Measurements from ENCODE around the gene USP4. TPM values are rescaled to one million over a fixed set of nuclear protein-coding genes. Genes with fewer than 3 reads are reported as not detected.

USP4 gene
- total RNA-seq, 1 donor from 2014 or later: 21.0 TPM

GRCh38 chr3:49387721-49388120, 47.9 kb upstream of the USP4 start:
- Histone ChIP-seq H3K9me3 (ENCODE audit: low read depth) (no peaks in the 10 kb centered on the region), H3K4me1 (no peaks in the 10 kb centered on the region), H4K20me1 (ENCODE audit: low read depth) (peaks cover 87% of the 10 kb centered on the region), H3K4me2 (no peak overlapping the region), H3K36me3 (no peaks in the 10 kb centered on the region), H2AFZ (replicated peaks) (no peak overlapping the region), H3K9ac (no peak overlapping the region), H3K27me3 (no peaks in the 10 kb centered on the region), H3F3A (ENCODE audit: low read depth) (peaks cover 4% of the 10 kb centered on the region), H3K27ac (no peak overlapping the region), H3K4me3 (no peak overlapping the region), H3K79me2 (ENCODE audit: low read depth) (peaks cover 100% of the 10 kb centered on the region)
- no peaks in the 10 kb centered on the region for H3K9me3 Mint-ChIP-seq
- no peak overlapping the region for H3K4me3 Mint-ChIP-seq
- no peak for DNase-seq (ENCODE audit: low spot score)
- H3K4me1 Mint-ChIP-seq: no peaks in the 10 kb centered on the region
- H3K27ac Mint-ChIP-seq: no peak overlapping the region
- peaks cover 19% of the 10 kb centered on the region for H3K36me3 Mint-ChIP-seq
- peaks cover 3% of the 10 kb centered on the region for H3K27me3 Mint-ChIP-seq (ENCODE audit: insufficient read depth, low read depth)
- no peak for TF ChIP-seq EZH2 (IDR thresholded peaks at IDR 0.05)
- TF ChIP-seq, protein P1, sequence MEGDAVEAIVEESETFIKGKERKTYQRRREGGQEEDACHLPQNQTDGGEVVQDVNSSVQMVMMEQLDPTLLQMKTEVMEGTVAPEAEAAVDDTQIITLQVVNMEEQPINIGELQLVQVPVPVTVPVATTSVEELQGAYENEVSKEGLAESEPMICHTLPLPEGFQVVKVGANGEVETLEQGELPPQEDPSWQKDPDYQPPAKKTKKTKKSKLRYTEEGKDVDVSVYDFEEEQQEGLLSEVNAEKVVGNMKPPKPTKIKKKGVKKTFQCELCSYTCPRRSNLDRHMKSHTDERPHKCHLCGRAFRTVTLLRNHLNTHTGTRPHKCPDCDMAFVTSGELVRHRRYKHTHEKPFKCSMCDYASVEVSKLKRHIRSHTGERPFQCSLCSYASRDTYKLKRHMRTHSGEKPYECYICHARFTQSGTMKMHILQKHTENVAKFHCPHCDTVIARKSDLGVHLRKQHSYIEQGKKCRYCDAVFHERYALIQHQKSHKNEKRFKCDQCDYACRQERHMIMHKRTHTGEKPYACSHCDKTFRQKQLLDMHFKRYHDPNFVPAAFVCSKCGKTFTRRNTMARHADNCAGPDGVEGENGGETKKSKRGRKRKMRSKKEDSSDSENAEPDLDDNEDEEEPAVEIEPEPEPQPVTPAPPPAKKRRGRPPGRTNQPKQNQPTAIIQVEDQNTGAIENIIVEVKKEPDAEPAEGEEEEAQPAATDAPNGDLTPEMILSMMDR (IDR thresholded peaks at IDR 0.05): no peak
- no peak for TF ChIP-seq EZH2phosphoT487 (IDR thresholded peaks at IDR 0.05)

DNA sequence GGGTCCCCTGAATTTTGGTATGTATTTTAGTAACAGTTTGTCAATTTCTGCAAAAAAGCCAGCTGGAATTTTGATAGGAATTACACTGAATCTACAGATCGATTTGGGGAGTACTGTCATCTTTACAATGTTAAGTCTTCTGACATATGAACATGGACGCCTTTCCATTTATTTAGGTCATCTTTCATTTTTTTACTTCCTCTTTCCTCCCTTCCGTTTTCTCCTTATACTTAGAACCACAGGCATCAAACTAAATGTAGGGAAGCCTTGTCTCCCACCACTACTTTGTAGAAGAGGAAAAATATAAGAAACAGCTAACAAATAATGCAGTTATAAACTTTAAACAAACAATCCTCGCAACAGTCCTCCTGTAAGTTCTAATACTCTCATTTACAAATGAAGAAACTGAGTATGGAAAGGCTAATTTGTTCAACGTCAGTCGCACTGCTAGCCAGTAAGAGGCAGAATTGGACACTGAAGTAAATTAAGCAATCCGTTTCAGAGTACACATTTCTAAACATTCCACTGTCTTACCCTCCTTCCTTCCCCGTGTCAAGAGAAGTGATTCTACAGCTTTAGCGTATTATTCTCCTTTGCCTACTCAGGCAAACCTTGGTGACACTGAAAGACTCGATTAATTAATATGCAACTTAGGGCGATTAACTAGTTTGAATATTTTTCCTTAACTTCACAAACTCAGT, 46.4 kb upstream of the USP4 start:
- H3K4me3 ChIP-seq: no peak overlapping the region
- Mint-ChIP-seq H3K9me3 (no peaks in the 10 kb centered on the region), H3K27me3 (ENCODE audit: insufficient read depth, low read depth) (peaks cover 3% of the 10 kb centered on the region), H3K4me3 (no peak overlapping the region), H3K36me3 (peaks cover 19% of the 10 kb centered on the region), H3K27ac (no peak overlapping the region), H3K4me1 (no peaks in the 10 kb centered on the region)
- peaks cover 4% of the 10 kb centered on the region for H3F3A ChIP-seq (ENCODE audit: low read depth)
- H3K9me3 ChIP-seq (ENCODE audit: low read depth): no peaks in the 10 kb centered on the region
- no peak overlapping the region for H3K4me2 ChIP-seq
- DNase-seq (ENCODE audit: low spot score): no peak
- H3K79me2 ChIP-seq (ENCODE audit: low read depth): peaks cover 100% of the 10 kb centered on the region
- no peaks in the 10 kb centered on the region for H3K4me1 ChIP-seq
- TF ChIP-seq, protein P1 (IDR thresholded peaks at IDR 0.05): no peak
- no peak for TF ChIP-seq EZH2phosphoT487 (IDR thresholded peaks at IDR 0.05)
- TF ChIP-seq EZH2 (IDR thresholded peaks at IDR 0.05): no peak
- no peak overlapping the region for H2AFZ ChIP-seq (replicated peaks)
- H3K27ac ChIP-seq: no peak overlapping the region
- no peak overlapping the region for H3K9ac ChIP-seq
- no peaks in the 10 kb centered on the region for H3K27me3 ChIP-seq
- no peaks in the 10 kb centered on the region for H3K36me3 ChIP-seq
- peaks cover 84% of the 10 kb centered on the region for H4K20me1 ChIP-seq (ENCODE audit: low read depth)

GRCh38 chr3:49385617-49386016, 45.8 kb upstream of the USP4 start:
- Mint-ChIP-seq H3K4me1 (no peaks in the 10 kb centered on the region), H3K9me3 (no peaks in the 10 kb centered on the region), H3K27me3 (ENCODE audit: insufficient read depth, low read depth) (peaks cover 3% of the 10 kb centered on the region), H3K27ac (no peak overlapping the region), H3K36me3 (peaks cover 19% of the 10 kb centered on the region), H3K4me3 (no peak overlapping the region)
- Histone ChIP-seq H3K9ac (no peak overlapping the region), H3K36me3 (no peaks in the 10 kb centered on the region), H3K27me3 (no peaks in the 10 kb centered on the region), H3K27ac (no peak overlapping the region), H3K79me2 (ENCODE audit: low read depth) (peaks cover 100% of the 10 kb centered on the region), H3K9me3 (ENCODE audit: low read depth) (no peaks in the 10 kb centered on the region), H2AFZ (replicated peaks) (no peak overlapping the region), H3F3A (ENCODE audit: low read depth) (peaks cover 4% of the 10 kb centered on the region), H3K4me1 (no peaks in the 10 kb centered on the region), H3K4me2 (no peak overlapping the region), H3K4me3 (no peak overlapping the region), H4K20me1 (ENCODE audit: low read depth) (peaks cover 84% of the 10 kb centered on the region)
- DNase-seq (ENCODE audit: low spot score): no peak
- TF ChIP-seq EZH2 (IDR thresholded peaks at IDR 0.05) (no peak), EZH2phosphoT487 (IDR thresholded peaks at IDR 0.05) (no peak)
- TF ChIP-seq, protein P1 (IDR thresholded peaks at IDR 0.05): no peak
